Measurements from ENCODE around the gene ARFIP2.

DNA sequence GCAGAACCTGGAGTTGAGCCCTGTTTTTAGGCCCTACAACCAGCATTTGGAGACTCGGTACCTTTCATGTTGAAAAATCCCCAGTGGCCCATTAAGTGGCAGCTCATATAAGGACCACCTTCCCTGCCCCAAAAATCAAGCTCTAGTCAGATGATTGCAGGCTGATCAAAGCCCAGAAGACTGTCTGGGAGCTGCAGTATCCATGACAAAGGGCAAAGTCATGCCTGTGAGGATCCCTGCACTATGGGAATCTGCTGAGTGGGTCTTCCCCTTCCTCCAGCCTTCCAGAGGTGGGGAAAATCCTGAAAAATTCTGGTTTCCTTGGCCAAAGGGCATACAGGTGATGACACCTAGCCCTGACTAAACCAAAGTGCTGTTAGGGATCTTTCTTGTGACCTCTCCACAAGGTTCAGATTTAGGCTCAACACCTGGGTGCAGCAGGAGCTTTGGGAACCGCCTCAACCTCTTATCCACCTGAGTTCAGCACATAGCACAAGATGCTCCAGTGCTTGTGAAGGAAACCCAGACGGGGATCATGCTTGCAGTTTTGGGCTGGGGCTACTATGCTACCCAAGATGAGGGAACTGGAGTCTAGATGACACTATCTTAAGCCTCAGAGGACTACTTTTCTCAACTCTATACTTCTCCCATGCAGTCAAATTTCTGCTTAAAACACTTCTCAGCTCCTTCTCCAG is 6.2 kb downstream of the ARFIP2 start:
- TF ChIP-seq, protein P1, sequence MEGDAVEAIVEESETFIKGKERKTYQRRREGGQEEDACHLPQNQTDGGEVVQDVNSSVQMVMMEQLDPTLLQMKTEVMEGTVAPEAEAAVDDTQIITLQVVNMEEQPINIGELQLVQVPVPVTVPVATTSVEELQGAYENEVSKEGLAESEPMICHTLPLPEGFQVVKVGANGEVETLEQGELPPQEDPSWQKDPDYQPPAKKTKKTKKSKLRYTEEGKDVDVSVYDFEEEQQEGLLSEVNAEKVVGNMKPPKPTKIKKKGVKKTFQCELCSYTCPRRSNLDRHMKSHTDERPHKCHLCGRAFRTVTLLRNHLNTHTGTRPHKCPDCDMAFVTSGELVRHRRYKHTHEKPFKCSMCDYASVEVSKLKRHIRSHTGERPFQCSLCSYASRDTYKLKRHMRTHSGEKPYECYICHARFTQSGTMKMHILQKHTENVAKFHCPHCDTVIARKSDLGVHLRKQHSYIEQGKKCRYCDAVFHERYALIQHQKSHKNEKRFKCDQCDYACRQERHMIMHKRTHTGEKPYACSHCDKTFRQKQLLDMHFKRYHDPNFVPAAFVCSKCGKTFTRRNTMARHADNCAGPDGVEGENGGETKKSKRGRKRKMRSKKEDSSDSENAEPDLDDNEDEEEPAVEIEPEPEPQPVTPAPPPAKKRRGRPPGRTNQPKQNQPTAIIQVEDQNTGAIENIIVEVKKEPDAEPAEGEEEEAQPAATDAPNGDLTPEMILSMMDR (IDR thresholded peaks at IDR 0.05; ENCODE audit: low read depth, low read length) = no peak
- no peak for TF ChIP-seq EZH2phosphoT487 (IDR thresholded peaks at IDR 0.05; ENCODE audit: low read depth)
